ENCODE measurements around the gene UCHL3. TPM values are rescaled to one million over a fixed set of nuclear protein-coding genes. Genes with fewer than 3 reads are reported as not detected.

The UCHL3 gene
- total and polyA plus RNA-seq, 2 of the 8 experiments (the other 6 are each of a cell fraction or from before 2014, with no cell fraction given): 33.0 to 61.1 TPM

DNA sequence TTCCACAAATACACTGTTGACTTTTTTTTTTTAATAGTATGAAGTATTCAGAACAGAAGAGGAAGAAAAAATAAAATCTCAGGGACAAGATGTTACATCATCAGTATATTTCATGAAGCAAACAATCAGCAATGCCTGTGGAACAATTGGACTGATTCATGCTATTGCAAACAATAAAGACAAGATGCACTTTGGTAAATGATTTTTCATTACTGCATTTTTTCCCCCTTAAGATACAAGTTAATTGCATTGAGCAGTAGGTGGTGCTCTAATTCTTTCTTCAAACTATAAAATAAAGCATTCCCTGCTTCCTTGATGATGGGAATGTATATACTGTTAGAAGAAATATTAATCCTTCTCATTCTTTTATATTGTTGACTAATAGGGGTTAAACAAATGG is 17.1 kb downstream of the UCHL3 start (continued):
- TF ChIP-seq, protein P1, sequence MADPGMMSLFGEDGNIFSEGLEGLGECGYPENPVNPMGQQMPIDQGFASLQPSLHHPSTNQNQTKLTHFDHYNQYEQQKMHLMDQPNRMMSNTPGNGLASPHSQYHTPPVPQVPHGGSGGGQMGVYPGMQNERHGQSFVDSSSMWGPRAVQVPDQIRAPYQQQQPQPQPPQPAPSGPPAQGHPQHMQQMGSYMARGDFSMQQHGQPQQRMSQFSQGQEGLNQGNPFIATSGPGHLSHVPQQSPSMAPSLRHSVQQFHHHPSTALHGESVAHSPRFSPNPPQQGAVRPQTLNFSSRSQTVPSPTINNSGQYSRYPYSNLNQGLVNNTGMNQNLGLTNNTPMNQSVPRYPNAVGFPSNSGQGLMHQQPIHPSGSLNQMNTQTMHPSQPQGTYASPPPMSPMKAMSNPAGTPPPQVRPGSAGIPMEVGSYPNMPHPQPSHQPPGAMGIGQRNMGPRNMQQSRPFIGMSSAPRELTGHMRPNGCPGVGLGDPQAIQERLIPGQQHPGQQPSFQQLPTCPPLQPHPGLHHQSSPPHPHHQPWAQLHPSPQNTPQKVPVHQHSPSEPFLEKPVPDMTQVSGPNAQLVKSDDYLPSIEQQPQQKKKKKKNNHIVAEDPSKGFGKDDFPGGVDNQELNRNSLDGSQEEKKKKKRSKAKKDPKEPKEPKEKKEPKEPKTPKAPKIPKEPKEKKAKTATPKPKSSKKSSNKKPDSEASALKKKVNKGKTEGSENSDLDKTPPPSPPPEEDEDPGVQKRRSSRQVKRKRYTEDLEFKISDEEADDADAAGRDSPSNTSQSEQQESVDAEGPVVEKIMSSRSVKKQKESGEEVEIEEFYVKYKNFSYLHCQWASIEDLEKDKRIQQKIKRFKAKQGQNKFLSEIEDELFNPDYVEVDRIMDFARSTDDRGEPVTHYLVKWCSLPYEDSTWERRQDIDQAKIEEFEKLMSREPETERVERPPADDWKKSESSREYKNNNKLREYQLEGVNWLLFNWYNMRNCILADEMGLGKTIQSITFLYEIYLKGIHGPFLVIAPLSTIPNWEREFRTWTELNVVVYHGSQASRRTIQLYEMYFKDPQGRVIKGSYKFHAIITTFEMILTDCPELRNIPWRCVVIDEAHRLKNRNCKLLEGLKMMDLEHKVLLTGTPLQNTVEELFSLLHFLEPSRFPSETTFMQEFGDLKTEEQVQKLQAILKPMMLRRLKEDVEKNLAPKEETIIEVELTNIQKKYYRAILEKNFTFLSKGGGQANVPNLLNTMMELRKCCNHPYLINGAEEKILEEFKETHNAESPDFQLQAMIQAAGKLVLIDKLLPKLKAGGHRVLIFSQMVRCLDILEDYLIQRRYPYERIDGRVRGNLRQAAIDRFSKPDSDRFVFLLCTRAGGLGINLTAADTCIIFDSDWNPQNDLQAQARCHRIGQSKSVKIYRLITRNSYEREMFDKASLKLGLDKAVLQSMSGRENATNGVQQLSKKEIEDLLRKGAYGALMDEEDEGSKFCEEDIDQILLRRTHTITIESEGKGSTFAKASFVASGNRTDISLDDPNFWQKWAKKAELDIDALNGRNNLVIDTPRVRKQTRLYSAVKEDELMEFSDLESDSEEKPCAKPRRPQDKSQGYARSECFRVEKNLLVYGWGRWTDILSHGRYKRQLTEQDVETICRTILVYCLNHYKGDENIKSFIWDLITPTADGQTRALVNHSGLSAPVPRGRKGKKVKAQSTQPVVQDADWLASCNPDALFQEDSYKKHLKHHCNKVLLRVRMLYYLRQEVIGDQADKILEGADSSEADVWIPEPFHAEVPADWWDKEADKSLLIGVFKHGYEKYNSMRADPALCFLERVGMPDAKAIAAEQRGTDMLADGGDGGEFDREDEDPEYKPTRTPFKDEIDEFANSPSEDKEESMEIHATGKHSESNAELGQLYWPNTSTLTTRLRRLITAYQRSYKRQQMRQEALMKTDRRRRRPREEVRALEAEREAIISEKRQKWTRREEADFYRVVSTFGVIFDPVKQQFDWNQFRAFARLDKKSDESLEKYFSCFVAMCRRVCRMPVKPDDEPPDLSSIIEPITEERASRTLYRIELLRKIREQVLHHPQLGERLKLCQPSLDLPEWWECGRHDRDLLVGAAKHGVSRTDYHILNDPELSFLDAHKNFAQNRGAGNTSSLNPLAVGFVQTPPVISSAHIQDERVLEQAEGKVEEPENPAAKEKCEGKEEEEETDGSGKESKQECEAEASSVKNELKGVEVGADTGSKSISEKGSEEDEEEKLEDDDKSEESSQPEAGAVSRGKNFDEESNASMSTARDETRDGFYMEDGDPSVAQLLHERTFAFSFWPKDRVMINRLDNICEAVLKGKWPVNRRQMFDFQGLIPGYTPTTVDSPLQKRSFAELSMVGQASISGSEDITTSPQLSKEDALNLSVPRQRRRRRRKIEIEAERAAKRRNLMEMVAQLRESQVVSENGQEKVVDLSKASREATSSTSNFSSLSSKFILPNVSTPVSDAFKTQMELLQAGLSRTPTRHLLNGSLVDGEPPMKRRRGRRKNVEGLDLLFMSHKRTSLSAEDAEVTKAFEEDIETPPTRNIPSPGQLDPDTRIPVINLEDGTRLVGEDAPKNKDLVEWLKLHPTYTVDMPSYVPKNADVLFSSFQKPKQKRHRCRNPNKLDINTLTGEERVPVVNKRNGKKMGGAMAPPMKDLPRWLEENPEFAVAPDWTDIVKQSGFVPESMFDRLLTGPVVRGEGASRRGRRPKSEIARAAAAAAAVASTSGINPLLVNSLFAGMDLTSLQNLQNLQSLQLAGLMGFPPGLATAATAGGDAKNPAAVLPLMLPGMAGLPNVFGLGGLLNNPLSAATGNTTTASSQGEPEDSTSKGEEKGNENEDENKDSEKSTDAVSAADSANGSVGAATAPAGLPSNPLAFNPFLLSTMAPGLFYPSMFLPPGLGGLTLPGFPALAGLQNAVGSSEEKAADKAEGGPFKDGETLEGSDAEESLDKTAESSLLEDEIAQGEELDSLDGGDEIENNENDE (IDR thresholded peaks at IDR 0.05; ENCODE audit: insufficient replicate concordance, low read length): no peak

Data from H1 (cell line).